ENCODE measurements around the gene TAF6L. TPM values are rescaled to one million over a fixed set of nuclear protein-coding genes. Genes with fewer than 3 reads are reported as not detected.

The TAF6L gene
- total RNA-seq, 1 experiment from 2014 or later: 42.1 TPM

DNA sequence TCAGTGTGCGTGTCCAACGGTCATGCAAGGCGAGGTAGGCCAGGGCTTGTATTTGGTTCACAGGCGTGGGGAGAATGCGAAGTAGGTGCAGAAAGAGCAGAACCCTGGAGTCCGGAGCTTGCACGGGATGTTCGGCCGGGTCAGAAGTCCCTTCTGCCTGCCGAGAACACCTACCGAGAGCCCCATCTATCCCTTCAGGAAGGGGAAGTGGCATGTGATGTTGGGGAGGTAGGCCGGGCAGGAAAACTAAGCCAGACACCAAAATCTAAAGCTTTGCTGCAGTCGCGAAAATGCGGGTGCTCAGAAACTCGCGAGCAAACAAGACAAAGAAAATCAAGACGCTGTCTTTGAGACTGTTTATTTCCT, 435 bp upstream of the TAF6L start (continued):
- TF ChIP-seq ATF2 (CRISPR knock-in tag; IDR thresholded peaks at IDR 0.05; ENCODE audit: borderline replicate concordance, low read depth) (no peak), TEAD4 (CRISPR knock-in tag; IDR thresholded peaks at IDR 0.05) (no peak)

GRCh38 chr11:62774407-62774806, 3.2 kb downstream of the TAF6L start:
- H3K27ac Mint-ChIP-seq: peak overlapping the region; percentile 49; the same call in 1 of the 2 replicates
- no peak overlapping the region for H3K4me3 Mint-ChIP-seq
- no peaks in the 10 kb centered on the region; the same call in 1 of the 2 replicates for H3K27me3 Mint-ChIP-seq (ENCODE audit: low read depth)
- peaks cover 38% of the 10 kb centered on the region for H3K36me3 Mint-ChIP-seq
- TF ChIP-seq NFATC4 (CRISPR knock-in tag; IDR thresholded peaks at IDR 0.05) (no peak), MYBL2 (CRISPR knock-in tag; IDR thresholded peaks at IDR 0.05) (no peak), FOXP1 (CRISPR knock-in tag; IDR thresholded peaks at IDR 0.05; ENCODE audit: borderline replicate concordance) (no peak), NR2C2 (CRISPR knock-in tag; IDR thresholded peaks at IDR 0.05) (no peak), GRHL2 (CRISPR knock-in tag; IDR thresholded peaks at IDR 0.05; ENCODE audit: insufficient replicate concordance, severe bottlenecking) (no peak), ELF4 (CRISPR knock-in tag; IDR thresholded peaks at IDR 0.05; ENCODE audit: low read depth) (no peak), TCF7 (CRISPR knock-in tag; IDR thresholded peaks at IDR 0.05; ENCODE audit: low read depth) (no peak), ETV6 (CRISPR knock-in tag; IDR thresholded peaks at IDR 0.05) (no peak), ZNF232 (CRISPR knock-in tag; IDR thresholded peaks at IDR 0.05) (no peak), PRDM15 (CRISPR knock-in tag; IDR thresholded peaks at IDR 0.05) (no peak), CREB1 (CRISPR knock-in tag; IDR thresholded peaks at IDR 0.05) (no peak), HMGA2 (CRISPR knock-in tag; IDR thresholded peaks at IDR 0.05) (no peak), ZMAT4 (CRISPR knock-in tag; IDR thresholded peaks at IDR 0.05) (no peak), NFE2L1 (CRISPR knock-in tag; IDR thresholded peaks at IDR 0.05) (no peak)
- TF ChIP-seq, protein P1, sequence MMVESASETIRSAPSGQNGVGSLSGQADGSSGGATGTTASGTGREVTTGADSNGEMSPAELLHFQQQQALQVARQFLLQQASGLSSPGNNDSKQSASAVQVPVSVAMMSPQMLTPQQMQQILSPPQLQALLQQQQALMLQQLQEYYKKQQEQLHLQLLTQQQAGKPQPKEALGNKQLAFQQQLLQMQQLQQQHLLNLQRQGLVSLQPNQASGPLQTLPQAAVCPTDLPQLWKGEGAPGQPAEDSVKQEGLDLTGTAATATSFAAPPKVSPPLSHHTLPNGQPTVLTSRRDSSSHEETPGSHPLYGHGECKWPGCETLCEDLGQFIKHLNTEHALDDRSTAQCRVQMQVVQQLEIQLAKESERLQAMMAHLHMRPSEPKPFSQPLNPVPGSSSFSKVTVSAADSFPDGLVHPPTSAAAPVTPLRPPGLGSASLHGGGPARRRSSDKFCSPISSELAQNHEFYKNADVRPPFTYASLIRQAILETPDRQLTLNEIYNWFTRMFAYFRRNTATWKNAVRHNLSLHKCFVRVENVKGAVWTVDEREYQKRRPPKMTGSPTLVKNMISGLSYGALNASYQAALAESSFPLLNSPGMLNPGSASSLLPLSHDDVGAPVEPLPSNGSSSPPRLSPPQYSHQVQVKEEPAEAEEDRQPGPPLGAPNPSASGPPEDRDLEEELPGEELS (CRISPR knock-in tag; IDR thresholded peaks at IDR 0.05): no peak
- DNase-seq (ENCODE audit: low spot score): no peak
- POLR2A ChIA-PET: interaction anchor here (1.0 kb wide), 1 partner anchor 57 kb away, joined by 3 read pairs; no protein-coding TSS in a partner anchor
- peaks cover 13% of the 10 kb centered on the region for H3K4me1 Mint-ChIP-seq
- no peaks in the 10 kb centered on the region for H3K9me3 Mint-ChIP-seq
- no peak for ATAC-seq
- CTCF ChIA-PET: interaction anchor here (0.6 to 11.6 kb wide), 4 partner anchors 12 to 196 kb away, joined by 3 to 121 read pairs (median 4); partner anchors contain the start of gene TMEM179B

DNA sequence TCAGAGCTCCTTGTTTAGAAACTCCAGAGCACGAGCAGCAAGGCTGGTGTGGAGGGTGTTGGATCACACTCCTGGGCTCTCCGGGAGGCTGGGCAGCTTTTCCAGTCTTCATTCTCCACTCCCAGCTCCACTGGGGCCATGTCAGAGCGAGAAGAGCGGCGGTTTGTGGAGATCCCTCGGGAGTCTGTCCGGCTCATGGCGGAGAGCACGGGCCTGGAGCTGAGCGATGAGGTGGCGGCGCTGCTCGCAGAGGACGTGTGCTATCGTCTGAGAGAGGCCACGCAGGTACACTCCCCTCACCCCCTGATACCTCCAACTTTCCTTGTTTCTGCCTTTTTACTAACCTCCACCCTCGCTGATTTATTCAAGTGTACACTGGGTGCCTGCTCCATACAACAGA, 4.5 kb downstream of the TAF6L start:
- Mint-ChIP-seq H3K4me3 (no peak overlapping the region), H3K36me3 (peaks cover 44% of the 10 kb centered on the region), H3K9me3 (no peaks in the 10 kb centered on the region), H3K27me3 (ENCODE audit: low read depth) (no peaks in the 10 kb centered on the region), H3K4me1 (peaks cover under 1% of the 10 kb centered on the region; the same call in 1 of the 2 replicates), H3K27ac (peak overlapping the region; percentile 82; the same call in 1 of the 2 replicates)
- POLR2A ChIA-PET: interaction anchor here (0.6 kb wide), 1 partner anchor 30 kb away, joined by 5 read pairs; no protein-coding TSS in a partner anchor
- ATAC-seq (no peak), DNase-seq (ENCODE audit: low spot score) (no peak)
- TF ChIP-seq ZNF232 (CRISPR knock-in tag; IDR thresholded peaks at IDR 0.05): no peak
- TF ChIP-seq ZNF317 (CRISPR knock-in tag; IDR thresholded peaks at IDR 0.05; ENCODE audit: borderline replicate concordance, low read depth): no peak
- TF ChIP-seq ATF3 (CRISPR knock-in tag; conservative IDR thresholded peaks at IDR 0.05): no peak
- CTCF ChIA-PET: interaction anchor here (1.2 to 11.6 kb wide), 2 partner anchors 11 to 86 kb away, joined by 3 to 121 read pairs; partner anchors contain the start of gene TMEM179B

All from WTC11 (cell line).